ENCODE data around the gene ZDHHC11B.
"Not testable (repeated sequence)": the region's sequence is repeated elsewhere in the genome, so short reads cannot be mapped to it uniquely, and the experiment has no call there.

The ZDHHC11B gene

GRCh38 chr5:714215-715118 lies 70.1 kb downstream of the ZDHHC11B start:
- DNase-seq, result not testable (repeated sequence)

GRCh38 chr5:713686-714085 lies 70.8 kb downstream of the ZDHHC11B start:
- not testable (repeated sequence) for DNase-seq

GRCh38 chr5:708848-709517 lies 75.5 kb downstream of the ZDHHC11B start:
- not testable (repeated sequence) for DNase-seq

GRCh38 chr5:708374-708773 lies 76.2 kb downstream of the ZDHHC11B start:
- not testable (repeated sequence) for DNase-seq

- DNase-seq, result not testable (repeated sequence)
Observed at GRCh38 chr5:706127-706526, 78.4 kb downstream of the ZDHHC11B start.

- not testable (repeated sequence) for DNase-seq
Observed at GRCh38 chr5:696753-697702, 87.5 kb downstream of the ZDHHC11B start.

- not testable (repeated sequence) for DNase-seq
Observed at GRCh38 chr5:696191-696590, 88.3 kb downstream of the ZDHHC11B start.

- DNase-seq, result not testable (repeated sequence)
Observed at GRCh38 chr5:695475-695874, 89.1 kb downstream of the ZDHHC11B start.

GRCh38 chr5:694042-694431 lies 90.5 kb downstream of the ZDHHC11B start:
- not testable (repeated sequence) for DNase-seq

GRCh38 chr5:693271-694041 lies 91.1 kb downstream of the ZDHHC11B start, which contains the start of gene TPPP:
TPPP (minus strand) TSS chr5:693352; CDS start chr5:678060, 15,292 bp downstream.
- DNase-seq, result peak; percentile 88

- DNase-seq, result not testable (repeated sequence)
Observed at GRCh38 chr5:692529-693041, 91.9 kb downstream of the ZDHHC11B start.

GRCh38 chr5:691817-692528 lies 92.6 kb downstream of the ZDHHC11B start:
- DNase-seq, result no peak

- not testable (repeated sequence) for DNase-seq
Observed at GRCh38 chr5:691049-691448, 93.5 kb downstream of the ZDHHC11B start.

- not testable (repeated sequence) for DNase-seq
Observed at GRCh38 chr5:690293-690692, 94.2 kb downstream of the ZDHHC11B start.

GRCh38 chr5:688348-689010 lies 96.0 kb downstream of the ZDHHC11B start:
- not testable (repeated sequence) for DNase-seq

GRCh38 chr5:686936-687335 lies 97.6 kb downstream of the ZDHHC11B start:
- not testable (repeated sequence) for DNase-seq

GRCh38 chr5:686172-686523 lies 98.4 kb downstream of the ZDHHC11B start:
- DNase-seq, result not testable (repeated sequence)

GRCh38 chr5:685262-686171 lies 99.0 kb downstream of the ZDHHC11B start:
- no peak for DNase-seq

GRCh38 chr5:684751-685216 lies 99.7 kb downstream of the ZDHHC11B start:
- no peak for DNase-seq
